Stomach smooth muscle (tissue), 2 donors: ENCODE results near the gene MYO1A.

ENCODE experiments used
- H3K27ac ChIP-seq: one replicate; pipeline ENCODE4 v1.7.0; 2013; ENCODE audit warnings: mild to moderate bottlenecking, low read length, inconsistent platforms
- H3K27me3 ChIP-seq, 2 donors: one replicate each; pipeline ENCODE4 v1.7.0; 2013; ENCODE audit warnings: low read length in 2 of 2; ENCODE audit not compliant: insufficient read depth in 2 of 2, control insufficient read depth in 1 of 2
- H3K36me3 ChIP-seq, 2 donors: one replicate each; pipeline ENCODE4 v1.7.0; 2013; ENCODE audit warnings: low read length in 2 of 2; ENCODE audit not compliant: control insufficient read depth in 2 of 2, insufficient read depth in 2 of 2
- H3K4me1 ChIP-seq: one replicate; pipeline ENCODE4 v1.7.0; 2013; ENCODE audit warnings: low read length; ENCODE audit not compliant: control insufficient read depth, insufficient read depth
- H3K4me3 ChIP-seq, 2 donors: one replicate each; pipeline ENCODE4 v1.7.0; 2013; ENCODE audit warnings: low read length in 2 of 2
- H3K9ac ChIP-seq, 2 donors: one replicate each; pipeline ENCODE4 v1.7.0; 2013; ENCODE audit warnings: low read length in 2 of 2, mild to moderate bottlenecking in 1 of 2
- H3K9me3 ChIP-seq, 2 donors: one replicate each; pipeline ENCODE4 v1.7.0; 2013; ENCODE audit warnings: low read length in 2 of 2; ENCODE audit not compliant: control insufficient read depth in 2 of 2
- donor health status: healthy.
- donor health status: Pancreatic carcinoma.

The MYO1A gene

GRCh38 chr12:57001448-57001906 lies 48.5 kb downstream of the MYO1A start:
- H3K27me3 ChIP-seq: no peaks in the 10 kb centered on the region
- no peak overlapping the region for H3K9ac ChIP-seq
- H3K36me3 ChIP-seq: peaks cover 44 to 52% of the 10 kb centered on the region in 2 donors
- H3K27ac ChIP-seq: no peak overlapping the region
- H3K4me3 ChIP-seq: no peak overlapping the region
- peaks cover 28% of the 10 kb centered on the region for H3K4me1 ChIP-seq
- no peaks in the 10 kb centered on the region for H3K9me3 ChIP-seq

- Histone ChIP-seq H3K27ac (no peak overlapping the region), H3K9ac (no peak overlapping the region), H3K9me3 (no peaks in the 10 kb centered on the region), H3K36me3 (peaks cover 44 to 57% of the 10 kb centered on the region in 2 donors), H3K4me3 (no peak overlapping the region), H3K4me1 (peaks cover 26% of the 10 kb centered on the region), H3K27me3 (no peaks in the 10 kb centered on the region)
Measured at GRCh38 chr12:57000393-57000792, 49.5 kb downstream of the MYO1A start.

GRCh38 chr12:56999456-56999855 lies 50.5 kb downstream of the MYO1A start:
- Histone ChIP-seq H3K9ac (no peak overlapping the region), H3K36me3 (peaks cover 40 to 58% of the 10 kb centered on the region in 2 donors)

GRCh38 chr12:56998981-56999380 lies 50.9 kb downstream of the MYO1A start:
- Histone ChIP-seq H3K27ac (no peak overlapping the region), H3K4me1 (peaks cover 16% of the 10 kb centered on the region), H3K9me3 (no peaks in the 10 kb centered on the region), H3K27me3 (no peaks in the 10 kb centered on the region), H3K9ac (no peak overlapping the region), H3K4me3 (no peak overlapping the region), H3K36me3 (peaks cover 37 to 55% of the 10 kb centered on the region in 2 donors)

More at GRCh38 chr12:56999456-56999855, 50.5 kb downstream of the MYO1A start:
- no peaks in the 10 kb centered on the region for H3K9me3 ChIP-seq
- H3K27ac ChIP-seq: no peak overlapping the region
- no peaks in the 10 kb centered on the region for H3K27me3 ChIP-seq
- H3K4me3 ChIP-seq: no peak overlapping the region
- peaks cover 19% of the 10 kb centered on the region for H3K4me1 ChIP-seq

GRCh38 chr12:56998316-56998715 lies 51.6 kb downstream of the MYO1A start:
- H3K9me3 ChIP-seq: no peaks in the 10 kb centered on the region
- no peak overlapping the region for H3K27ac ChIP-seq
- H3K27me3 ChIP-seq: no peaks in the 10 kb centered on the region
- no peak overlapping the region for H3K4me3 ChIP-seq
- H3K36me3 ChIP-seq: peaks cover 31 to 48% of the 10 kb centered on the region in 2 donors
- H3K9ac ChIP-seq: no peak overlapping the region
- peaks cover 16% of the 10 kb centered on the region for H3K4me1 ChIP-seq

GRCh38 chr12:56996793-56997545 lies 53.0 kb downstream of the MYO1A start:
- no peak overlapping the region for H3K9ac ChIP-seq
- peaks cover 12% of the 10 kb centered on the region for H3K4me1 ChIP-seq
- H3K4me3 ChIP-seq: no peak overlapping the region
- H3K27me3 ChIP-seq: no peaks in the 10 kb centered on the region
- H3K36me3 ChIP-seq: peaks cover 18 to 36% of the 10 kb centered on the region in 2 donors
- H3K9me3 ChIP-seq: no peaks in the 10 kb centered on the region
- H3K27ac ChIP-seq: no peak overlapping the region

GRCh38 chr12:56995930-56996496 lies 53.9 kb downstream of the MYO1A start:
- Histone ChIP-seq H3K27me3 (no peaks in the 10 kb centered on the region), H3K9ac (no peak overlapping the region), H3K9me3 (no peaks in the 10 kb centered on the region), H3K36me3 (peaks cover 16 to 32% of the 10 kb centered on the region in 2 donors), H3K27ac (no peak overlapping the region), H3K4me1 (peaks cover 3% of the 10 kb centered on the region), H3K4me3 (no peak overlapping the region)

- Histone ChIP-seq H3K9ac (no peak overlapping the region), H3K9me3 (no peaks in the 10 kb centered on the region), H3K27ac (no peak overlapping the region), H3K4me3 (no peak overlapping the region), H3K36me3 (peaks cover 10 to 27% of the 10 kb centered on the region in 2 donors), H3K4me1 (peaks cover 2% of the 10 kb centered on the region), H3K27me3 (no peaks in the 10 kb centered on the region)
Measured at GRCh38 chr12:56995201-56995929, 54.6 kb downstream of the MYO1A start.

GRCh38 chr12:56994231-56994746 lies 55.6 kb downstream of the MYO1A start:
- H3K27me3 ChIP-seq: no peaks in the 10 kb centered on the region
- H3K4me3 ChIP-seq: no peak overlapping the region
- H3K36me3 ChIP-seq: peaks cover 7 to 20% of the 10 kb centered on the region in 2 donors
- H3K4me1 ChIP-seq: no peaks in the 10 kb centered on the region
- H3K27ac ChIP-seq: no peak overlapping the region
- H3K9ac ChIP-seq: no peak overlapping the region
- no peaks in the 10 kb centered on the region for H3K9me3 ChIP-seq

- H3K9ac ChIP-seq: no peak overlapping the region
- no peaks in the 10 kb centered on the region for H3K9me3 ChIP-seq
- no peaks in the 10 kb centered on the region for H3K4me1 ChIP-seq
- H3K27me3 ChIP-seq: no peaks in the 10 kb centered on the region
- H3K4me3 ChIP-seq: no peak overlapping the region
- H3K27ac ChIP-seq: no peak overlapping the region
- peaks cover 7 to 18% of the 10 kb centered on the region in 2 donors for H3K36me3 ChIP-seq
Measured at GRCh38 chr12:56993346-56993745, 56.6 kb downstream of the MYO1A start.
